GM08714 (cell line): ENCODE measurements around the gene ZNF780B.
"Not testable (repeated sequence)": the region's sequence is repeated elsewhere in the genome, so short reads cannot be mapped to it uniquely, and the experiment has no call there.

Experiments used
- H3K4me3 ChIP-seq: fragments of 200-500 bp; sonication (Bioruptor generic); 2 replicates; pipeline ENCODE4 v1.5.1; 2014; ENCODE audit warnings: mild to moderate bottlenecking, low read length, inconsistent platforms
- ZNF274 ChIP-seq: IDR thresholded peaks from 2 replicates; pipeline ENCODE4 v1.6.1; 2012; ENCODE audit warnings: mild to moderate bottlenecking, low read depth, low read length

Gene ZNF780B

GRCh38 chr19:40070058-40070457 lies 14.0 kb upstream of the ZNF780B start:
- TF ChIP-seq ZNF274: no peak
- no peak overlapping the region for H3K4me3 ChIP-seq

- H3K4me3 ChIP-seq: no peak overlapping the region; the same call in 1 of the 2 replicates
- TF ChIP-seq ZNF274: no peak
Measured at GRCh38 chr19:40059624-40060023, 3.6 kb upstream of the ZNF780B start.

DNA sequence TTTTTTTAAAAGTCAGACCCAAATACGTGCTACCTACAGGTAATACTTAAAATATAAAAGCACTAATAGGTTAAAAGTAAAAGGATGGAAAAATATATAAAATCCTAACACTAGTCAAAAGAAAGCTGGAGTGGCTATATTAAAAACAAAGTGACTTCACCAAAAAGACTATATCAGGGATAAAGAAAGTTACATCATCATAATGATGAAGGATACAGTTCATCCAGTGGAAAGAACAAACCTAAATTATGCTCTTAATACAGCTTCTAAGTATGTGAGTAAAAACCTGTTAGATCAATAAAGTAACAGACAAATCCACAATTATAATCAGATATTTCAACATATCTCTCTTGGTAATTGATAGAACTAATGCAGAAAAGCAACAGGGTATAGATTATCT lies 1.1 kb upstream of the ZNF780B start:
- H3K4me3 ChIP-seq: peak overlapping the region; percentile 79; the same call in 1 of the 2 replicates
- no peak for TF ChIP-seq ZNF274

DNA sequence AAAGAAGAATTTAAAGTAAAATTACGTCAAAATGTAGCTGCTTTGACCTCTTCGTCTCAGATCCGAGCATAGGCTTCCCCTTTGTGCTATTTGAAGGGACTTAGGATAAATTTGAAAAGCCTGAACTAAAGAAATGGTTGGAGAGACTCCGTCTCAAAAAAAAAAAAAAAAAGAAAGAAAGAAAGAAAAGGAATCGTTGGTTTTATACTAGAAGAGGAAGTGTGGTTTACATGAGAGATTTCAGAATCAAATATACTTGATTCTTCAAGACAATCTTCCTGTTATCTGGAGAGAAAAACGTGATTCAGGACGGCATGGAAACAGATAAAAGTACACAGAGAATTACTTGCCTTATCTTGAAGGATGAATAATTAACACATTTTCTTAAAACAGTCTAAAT lies 474 bp upstream of the ZNF780B start:
- peak overlapping the region; percentile 79 for H3K4me3 ChIP-seq
- no peak for TF ChIP-seq ZNF274

DNA sequence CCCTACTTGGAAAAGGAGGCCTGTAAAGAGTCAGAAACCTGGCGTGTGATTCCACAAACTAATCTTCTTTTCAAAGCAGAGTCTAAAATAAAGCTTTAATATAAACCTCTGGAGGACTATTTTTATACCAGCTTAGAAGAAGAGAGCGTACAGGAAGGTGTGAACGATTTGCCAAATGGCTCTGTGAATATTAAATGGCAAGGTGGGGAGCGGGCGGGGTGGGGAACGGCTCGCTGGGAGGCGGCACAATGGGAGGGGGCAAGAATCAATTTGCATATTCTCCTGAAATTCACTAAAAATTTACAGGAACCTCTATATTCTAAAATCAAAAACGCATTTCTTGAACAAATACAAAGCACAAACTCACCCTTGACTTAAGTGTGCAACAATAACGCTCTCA lies 982 bp downstream of the ZNF780B start:
- TF ChIP-seq ZNF274: no peak
- H3K4me3 ChIP-seq: peak overlapping the region; percentile 79

- TF ChIP-seq ZNF274: no peak
- H3K4me3 ChIP-seq: peak overlapping the region; percentile 79
Measured at GRCh38 chr19:40054632-40055031, 1.4 kb downstream of the ZNF780B start.

GRCh38 chr19:40053491-40053890 lies 2.5 kb downstream of the ZNF780B start:
- no peak overlapping the region for H3K4me3 ChIP-seq

GRCh38 chr19:40041718-40042117 lies 14.3 kb downstream of the ZNF780B start:
- not testable (repeated sequence) for H3K4me3 ChIP-seq

More at GRCh38 chr19:40053491-40053890, 2.5 kb downstream of the ZNF780B start:
- no peak for TF ChIP-seq ZNF274

- H3K4me3 ChIP-seq: not testable (repeated sequence)
Measured at GRCh38 chr19:40038047-40038446, 18.0 kb downstream of the ZNF780B start.

- no peak overlapping the region for H3K4me3 ChIP-seq
- no peak for TF ChIP-seq ZNF274
Measured at GRCh38 chr19:40035996-40036395, 20.0 kb downstream of the ZNF780B start.

- H3K4me3 ChIP-seq: no peak overlapping the region
- TF ChIP-seq ZNF274: peak; percentile 63
Measured at GRCh38 chr19:40033989-40034560, 22.0 kb downstream of the ZNF780B start.

GRCh38 chr19:40026597-40026970 lies 29.4 kb downstream of the ZNF780B start:
- TF ChIP-seq ZNF274: no peak
- H3K4me3 ChIP-seq: no peak overlapping the region

GRCh38 chr19:40025938-40026596 lies 30.0 kb downstream of the ZNF780B start:
- no peak for TF ChIP-seq ZNF274
- no peak overlapping the region for H3K4me3 ChIP-seq

DNA sequence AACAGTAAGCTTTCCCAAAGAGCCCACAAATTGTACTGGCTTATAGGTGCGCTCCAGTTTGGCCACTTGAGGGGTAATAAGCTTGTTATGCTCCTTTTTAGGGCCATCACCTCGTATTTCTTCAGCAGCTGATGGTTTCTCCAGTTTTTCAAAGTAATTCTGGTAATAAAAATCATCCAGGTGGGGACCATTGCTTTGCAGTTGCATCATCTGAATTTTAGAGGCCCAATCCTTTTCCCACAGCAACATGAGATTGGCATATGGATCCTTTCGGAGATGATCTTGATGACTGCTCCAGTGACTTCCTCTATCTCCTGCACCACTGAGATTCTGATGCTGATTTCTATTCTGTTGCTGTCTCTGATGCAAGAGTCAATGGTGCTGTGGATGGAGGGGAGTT lies 32.1 kb downstream of the ZNF780B start:
- no peak for TF ChIP-seq ZNF274
- H3K4me3 ChIP-seq: no peak overlapping the region

GRCh38 chr19:40013991-40014390 lies 42.0 kb downstream of the ZNF780B start:
- no peak overlapping the region for H3K4me3 ChIP-seq
- TF ChIP-seq ZNF274: no peak; the same call in 1 of the 2 replicates

GRCh38 chr19:40009674-40010073 lies 46.4 kb downstream of the ZNF780B start:
- TF ChIP-seq ZNF274: no peak
- H3K4me3 ChIP-seq: no peak overlapping the region
